ENCODE measurements around the gene ASNS. TPM values are rescaled to one million over a fixed set of nuclear protein-coding genes. Genes with fewer than 3 reads are reported as not detected.

The ASNS gene
- total and polyA plus RNA-seq, 10 of the 15 experiments (the other 5 are each of a cell fraction or from before 2014, with no cell fraction given): 33.1 to 105 (median 67.4) TPM

DNA sequence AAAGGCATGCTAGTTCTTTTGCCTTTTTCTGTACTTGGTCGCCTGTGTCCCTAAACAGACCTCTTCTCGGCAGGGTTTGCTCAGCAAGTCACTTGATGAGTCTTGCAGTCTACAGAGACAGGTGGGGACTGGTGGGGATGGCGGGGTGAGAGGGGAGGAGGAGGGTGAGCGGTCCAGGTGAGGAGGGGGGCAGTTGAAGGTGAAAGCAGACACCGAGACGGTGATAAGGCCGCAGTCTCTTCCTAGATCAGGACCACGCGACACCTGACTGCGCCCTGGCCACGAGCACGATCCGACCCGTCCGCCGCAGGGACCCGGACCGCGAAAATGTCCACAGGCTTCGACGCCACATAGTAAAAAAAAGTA, 566 bp downstream of the ASNS start:
- Histone ChIP-seq H4K20me1 (ENCODE audit: control insufficient read depth, insufficient read depth) (no peaks in the 10 kb centered on the region), H2AFZ (ENCODE audit: control insufficient read depth, low read depth, low read length) (peak overlapping the region; percentile 91), H3K79me2 (ENCODE audit: control insufficient read depth, insufficient read depth, low read length) (peaks cover 7% of the 10 kb centered on the region), H3K9ac (ENCODE audit: control insufficient read depth, insufficient read depth, low read length) (peak overlapping the region; percentile 75), H3K4me2 (ENCODE audit: control insufficient read depth, insufficient read depth) (peak overlapping the region; percentile 90), H3K4me3 (peak overlapping the region; percentile 77), H3K4me1 (ENCODE audit: control insufficient read depth, insufficient read depth, low read length) (no peaks in the 10 kb centered on the region; the same call in 1 of the 2 replicates), H3K27ac (ENCODE audit: control insufficient read depth, insufficient read depth) (peak overlapping the region; percentile 73), H3K27me3 (replicated peaks in 1 of 2; ENCODE audit: control insufficient read depth in 2 of 2, insufficient read depth in 2 of 2, low read length in 1 of 2) (no peaks in the 10 kb centered on the region), H3K36me3 (ENCODE audit: control insufficient read depth in 2 of 2, insufficient read depth in 2 of 2, low read length in 1 of 2) (no peaks in the 10 kb centered on the region; a peak in 1 of 4 replicates), H3K9me3 (replicated peaks; ENCODE audit: control insufficient read depth, insufficient read depth, low read length) (no peaks in the 10 kb centered on the region)
- POLR2A ChIA-PET: no interaction called here
- RAD21 ChIA-PET (ENCODE audit: unreplicated experiment): no interaction called here
- in situ Hi-C loops (cut with MboI): no loop called here
- SMC1A ChIA-PET (ENCODE audit: uncharacterized antibody, unreplicated experiment): interaction anchor here (1.2 kb wide), 1 partner anchor 248 kb away, joined by 3 read pairs; no protein-coding TSS in a partner anchor
- FAIRE-seq (no peak), ATAC-seq (peak; percentile 58), DNase-seq (ENCODE audit: low read depth, low spot score) (peak; percentile 1)
- CTCF ChIA-PET: interaction anchor here (1.1 kb wide), 1 partner anchor 753 kb away, joined by 3 read pairs; no protein-coding TSS in a partner anchor
- BruUV-seq (replicated peaks): no TSS peak
- intact Hi-C loops (cut with micrococcal nuclease; ENCODE audit: unreplicated experiment): loop anchor here (5.0 kb wide), 1 partner anchor 56 kb away; no protein-coding TSS in a partner anchor
- peak; percentile 7; the same call in 1 of the 2 replicates for TF ChIP-seq YY1 (IDR thresholded peaks at IDR 0.05; ENCODE audit: low read depth, low read length)
- TF ChIP-seq RAD21 (IDR thresholded peaks at IDR 0.05; ENCODE audit: insufficient read depth, low read depth, low read length): no peak
- TF ChIP-seq SREBF2 (IDR thresholded peaks at IDR 0.05; ENCODE audit: low read length): no peak
- 3% methylated on average over 20 of the region's 21 CpGs for WGBS (ENCODE audit: insufficient coverage, insufficient replicate concordance, low lambda C conversion rate, missing lambda C conversion rate)

DNA sequence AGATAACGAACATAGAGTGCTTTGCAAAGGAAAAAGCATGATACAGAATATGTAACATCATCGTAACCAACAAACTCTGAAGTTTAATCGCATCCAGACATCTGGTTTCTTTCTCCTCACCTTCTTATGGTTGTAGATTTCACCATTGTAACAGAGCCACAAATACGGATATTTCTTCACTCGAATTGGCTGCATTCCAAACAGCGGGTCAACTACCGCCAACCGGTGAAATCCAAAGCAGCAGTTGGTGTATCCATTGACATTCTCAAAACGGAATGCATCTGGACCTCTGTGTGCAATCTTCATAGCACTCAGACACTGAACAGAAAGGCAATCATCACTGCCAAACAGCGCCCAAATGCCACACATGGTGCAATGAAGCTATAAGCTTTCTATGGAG, 3.4 kb downstream of the ASNS start:
- in situ Hi-C loops (cut with MboI): no loop called here
- Histone ChIP-seq H2AFZ (ENCODE audit: control insufficient read depth, low read depth, low read length) (no peak overlapping the region), H3K4me1 (ENCODE audit: control insufficient read depth, insufficient read depth, low read length) (no peaks in the 10 kb centered on the region; the same call in 1 of the 2 replicates), H3K4me2 (ENCODE audit: control insufficient read depth, insufficient read depth) (no peak overlapping the region), H3K27ac (ENCODE audit: control insufficient read depth, insufficient read depth) (no peak overlapping the region), H3K79me2 (ENCODE audit: control insufficient read depth, insufficient read depth, low read length) (peaks cover 7% of the 10 kb centered on the region), H3K4me3 (no peak overlapping the region), H4K20me1 (ENCODE audit: control insufficient read depth, insufficient read depth) (no peaks in the 10 kb centered on the region), H3K27me3 (replicated peaks in 1 of 2; ENCODE audit: control insufficient read depth in 2 of 2, insufficient read depth in 2 of 2, low read length in 1 of 2) (no peaks in the 10 kb centered on the region), H3K9ac (ENCODE audit: control insufficient read depth, insufficient read depth, low read length) (no peak overlapping the region), H3K9me3 (replicated peaks; ENCODE audit: control insufficient read depth, insufficient read depth, low read length) (no peaks in the 10 kb centered on the region), H3K36me3 (ENCODE audit: control insufficient read depth in 2 of 2, insufficient read depth in 2 of 2, low read length in 1 of 2) (no peaks in the 10 kb centered on the region; a peak in 1 of 4 replicates)
- WGBS (ENCODE audit: insufficient coverage, insufficient replicate concordance, low lambda C conversion rate, missing lambda C conversion rate): 95% methylated on average over 10 of the region's 10 CpGs
- ChIA-PET POLR2A (no interaction called here), SMC1A (ENCODE audit: uncharacterized antibody, unreplicated experiment) (no interaction called here), RAD21 (ENCODE audit: unreplicated experiment) (no interaction called here), CTCF (no interaction called here)
- intact Hi-C loops (cut with micrococcal nuclease; ENCODE audit: unreplicated experiment): no loop called here
- ATAC-seq (no peak), DNase-seq (ENCODE audit: low read depth, low spot score) (no peak), FAIRE-seq (no peak)
- BruUV-seq (replicated peaks): no TSS peak
- TF ChIP-seq, protein P1, sequence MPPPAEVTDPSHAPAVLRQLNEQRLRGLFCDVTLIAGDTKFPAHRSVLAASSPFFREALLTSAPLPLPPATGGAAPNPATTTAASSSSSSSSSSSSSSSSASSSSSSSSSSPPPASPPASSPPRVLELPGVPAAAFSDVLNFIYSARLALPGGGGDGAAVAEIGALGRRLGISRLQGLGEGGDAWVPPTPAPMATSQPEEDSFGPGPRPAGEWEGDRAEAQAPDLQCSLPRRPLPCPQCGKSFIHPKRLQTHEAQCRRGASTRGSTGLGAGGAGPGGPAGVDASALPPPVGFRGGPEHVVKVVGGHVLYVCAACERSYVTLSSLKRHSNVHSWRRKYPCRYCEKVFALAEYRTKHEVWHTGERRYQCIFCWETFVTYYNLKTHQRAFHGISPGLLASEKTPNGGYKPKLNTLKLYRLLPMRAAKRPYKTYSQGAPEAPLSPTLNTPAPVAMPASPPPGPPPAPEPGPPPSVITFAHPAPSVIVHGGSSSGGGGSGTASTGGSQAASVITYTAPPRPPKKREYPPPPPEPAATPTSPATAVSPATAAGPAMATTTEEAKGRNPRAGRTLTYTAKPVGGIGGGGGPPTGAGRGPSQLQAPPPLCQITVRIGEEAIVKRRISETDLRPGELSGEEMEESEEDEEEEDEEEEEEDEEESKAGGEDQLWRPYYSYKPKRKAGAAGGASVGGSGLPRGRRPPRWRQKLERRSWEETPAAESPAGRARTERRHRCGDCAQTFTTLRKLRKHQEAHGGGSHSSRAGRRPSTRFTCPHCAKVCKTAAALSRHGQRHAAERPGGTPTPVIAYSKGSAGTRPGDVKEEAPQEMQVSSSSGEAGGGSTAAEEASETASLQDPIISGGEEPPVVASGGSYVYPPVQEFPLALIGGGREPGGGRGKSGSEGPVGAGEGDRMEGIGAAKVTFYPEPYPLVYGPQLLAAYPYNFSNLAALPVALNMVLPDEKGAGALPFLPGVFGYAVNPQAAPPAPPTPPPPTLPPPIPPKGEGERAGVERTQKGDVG (CRISPR knock-in tag; IDR thresholded peaks at IDR 0.05): no peak
- TF ChIP-seq CHD2 (IDR thresholded peaks at IDR 0.05; ENCODE audit: borderline replicate concordance, low read depth, low read length) (no peak), FOXK2 (IDR thresholded peaks at IDR 0.05) (no peak), TCF7 (IDR thresholded peaks at IDR 0.05; ENCODE audit: borderline replicate concordance) (no peak), RBBP5 (conservative IDR thresholded peaks at IDR 0.05) (no peak), SUZ12 (IDR thresholded peaks at IDR 0.05; ENCODE audit: unreplicated experiment) (no peak), PAX5 (IDR thresholded peaks at IDR 0.05; ENCODE audit: borderline replicate concordance, low read depth, low read length) (no peak), BRCA1 (IDR thresholded peaks at IDR 0.05; ENCODE audit: low read depth, low read length) (no peak), ESRRA (IDR thresholded peaks at IDR 0.05; ENCODE audit: low read length) (no peak), KDM1A (IDR thresholded peaks at IDR 0.05; ENCODE audit: borderline replicate concordance) (no peak), RCOR1 (conservative IDR thresholded peaks at IDR 0.05; ENCODE audit: low read depth, low read length) (no peak)
- TF ChIP-seq, protein P2, sequence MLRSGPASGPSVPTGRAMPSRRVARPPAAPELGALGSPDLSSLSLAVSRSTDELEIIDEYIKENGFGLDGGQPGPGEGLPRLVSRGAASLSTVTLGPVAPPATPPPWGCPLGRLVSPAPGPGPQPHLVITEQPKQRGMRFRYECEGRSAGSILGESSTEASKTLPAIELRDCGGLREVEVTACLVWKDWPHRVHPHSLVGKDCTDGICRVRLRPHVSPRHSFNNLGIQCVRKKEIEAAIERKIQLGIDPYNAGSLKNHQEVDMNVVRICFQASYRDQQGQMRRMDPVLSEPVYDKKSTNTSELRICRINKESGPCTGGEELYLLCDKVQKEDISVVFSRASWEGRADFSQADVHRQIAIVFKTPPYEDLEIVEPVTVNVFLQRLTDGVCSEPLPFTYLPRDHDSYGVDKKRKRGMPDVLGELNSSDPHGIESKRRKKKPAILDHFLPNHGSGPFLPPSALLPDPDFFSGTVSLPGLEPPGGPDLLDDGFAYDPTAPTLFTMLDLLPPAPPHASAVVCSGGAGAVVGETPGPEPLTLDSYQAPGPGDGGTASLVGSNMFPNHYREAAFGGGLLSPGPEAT (IDR thresholded peaks at IDR 0.05; ENCODE audit: low read depth): no peak

Data from GM12878 (cell line).